Activated CD4-positive, alpha-beta T cell treated with anti-CD3 and anti-CD28 coated beads, Interleukin-2, amount 10 ng/mL, durations not matched to agents 7 days and 5 days (primary cell): ENCODE results near the gene NTNG2. TPM values are rescaled to one million over a fixed set of nuclear protein-coding genes. Genes with fewer than 3 reads are reported as not detected.

Experiments used
- CTCF ChIA-PET: fragments of 350-600 bp; sonication (Branson Sonifier 250); formaldehyde crosslinking; loops from one replicate; lab custom pipeline; 2021; ENCODE audit warnings: antibody characterized with exemption; lab: Charles Lee
- POLR2A ChIA-PET: fragments of 350-600 bp; sonication (Branson Sonifier 250); formaldehyde crosslinking; loops from one replicate; lab custom pipeline; 2021; ENCODE audit warnings: antibody characterized with exemption; lab: Charles Lee
- DNase-seq: peaks from one replicate; pipeline ENCODE4 v3.0.0-alpha.2; 2020
- H3K27ac Mint-ChIP-seq: one replicate; pipeline ENCODE4 v1.8.0; 2021; ENCODE audit warnings: mild to moderate bottlenecking, moderate library complexity, mixed read lengths
- H3K27me3 Mint-ChIP-seq: one replicate; pipeline ENCODE4 v1.8.0; 2021; ENCODE audit warnings: mixed read lengths
- H3K36me3 Mint-ChIP-seq: one replicate; pipeline ENCODE4 v1.8.0; 2021; ENCODE audit warnings: low read depth, mixed read lengths
- H3K4me1 Mint-ChIP-seq: one replicate; pipeline ENCODE4 v1.8.0; 2021; ENCODE audit warnings: mixed read lengths
- H3K4me3 Mint-ChIP-seq: one replicate; pipeline ENCODE4 v1.8.0; 2021; ENCODE audit warnings: mild to moderate bottlenecking, moderate library complexity, mixed read lengths
- H3K9me3 Mint-ChIP-seq: one replicate; pipeline ENCODE4 v1.8.0; 2021; ENCODE audit warnings: mixed read lengths
- total RNA-seq, 2 experiments: library from RNA; stranded (reverse); gene quantifications; one replicate each; pipeline ENCODE4 v1.2.3, GENCODE V29; 2021

NTNG2 gene
- total RNA-seq, 2 experiments from 2014 or later: 5.4 to 6.6 TPM

DNA sequence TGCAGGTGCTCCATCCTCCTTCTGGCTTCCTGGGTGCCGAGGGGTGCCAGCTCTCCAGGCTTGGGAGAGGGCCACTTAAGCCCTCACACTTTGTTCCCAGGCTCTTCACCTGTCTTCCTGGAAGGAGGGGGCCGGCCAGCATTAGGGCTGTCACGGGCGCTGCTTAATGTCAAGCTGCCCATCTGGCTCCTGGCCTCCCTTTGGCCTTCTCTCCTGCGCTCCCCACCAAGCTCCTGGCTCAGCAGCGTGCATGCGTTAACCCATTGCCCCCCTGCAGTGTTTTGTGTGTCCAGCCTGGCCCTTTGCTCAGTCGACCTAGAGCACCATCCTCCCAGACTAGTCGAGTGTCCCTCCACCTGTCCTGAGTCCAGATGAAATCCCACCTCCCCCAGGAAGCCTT lies 21.3 kb downstream of the NTNG2 start:
- Mint-ChIP-seq H3K36me3 (no peaks in the 10 kb centered on the region), H3K9me3 (no peaks in the 10 kb centered on the region), H3K27me3 (peaks cover 12% of the 10 kb centered on the region), H3K27ac (no peak overlapping the region), H3K4me1 (no peaks in the 10 kb centered on the region), H3K4me3 (no peak overlapping the region)
- POLR2A ChIA-PET: no interaction called here
- CTCF ChIA-PET: interaction anchor here (0.6 kb wide), 1 partner anchor 525 kb away, joined by 3 read pairs; no protein-coding TSS in a partner anchor
- no peak for DNase-seq

- Mint-ChIP-seq H3K27me3 (peaks cover 12% of the 10 kb centered on the region), H3K36me3 (no peaks in the 10 kb centered on the region), H3K4me1 (no peaks in the 10 kb centered on the region), H3K4me3 (no peak overlapping the region), H3K9me3 (no peaks in the 10 kb centered on the region), H3K27ac (no peak overlapping the region)
- ChIA-PET POLR2A (no interaction called here), CTCF (interaction anchor here (0.6 kb wide), 1 partner anchor 1068 kb away, joined by 3 read pairs; no protein-coding TSS in a partner anchor)
- no peak for DNase-seq
Observed at GRCh38 chr9:132183715-132184114, 21.9 kb downstream of the NTNG2 start.

DNA sequence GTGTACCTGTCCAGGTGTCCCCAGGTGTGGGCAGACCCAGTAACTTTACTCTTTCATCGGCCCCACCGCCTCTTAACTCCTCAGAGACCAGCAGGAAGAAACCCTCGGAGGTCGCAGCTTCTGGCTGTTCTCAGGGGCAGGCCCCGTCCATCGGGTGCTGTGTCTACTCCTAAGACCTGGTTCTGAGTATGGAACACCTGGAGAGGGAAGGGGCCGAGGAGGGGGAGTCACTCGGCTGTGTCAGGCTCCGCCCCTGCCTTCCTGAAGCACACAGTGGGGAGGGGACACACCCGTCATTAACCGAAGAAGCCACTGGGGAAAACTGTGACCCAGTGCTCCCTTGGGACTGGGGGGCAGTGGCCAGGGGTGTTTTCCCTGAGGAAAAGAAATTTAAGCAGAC lies 22.3 kb downstream of the NTNG2 start:
- Mint-ChIP-seq H3K27ac (no peak overlapping the region), H3K4me1 (no peaks in the 10 kb centered on the region), H3K9me3 (no peaks in the 10 kb centered on the region), H3K36me3 (no peaks in the 10 kb centered on the region), H3K4me3 (no peak overlapping the region), H3K27me3 (peaks cover 12% of the 10 kb centered on the region)
- ChIA-PET POLR2A (no interaction called here), CTCF (interaction anchor here (0.6 kb wide), 1 partner anchor 1069 kb away, joined by 3 read pairs; no protein-coding TSS in a partner anchor)
- DNase-seq: no peak

DNA sequence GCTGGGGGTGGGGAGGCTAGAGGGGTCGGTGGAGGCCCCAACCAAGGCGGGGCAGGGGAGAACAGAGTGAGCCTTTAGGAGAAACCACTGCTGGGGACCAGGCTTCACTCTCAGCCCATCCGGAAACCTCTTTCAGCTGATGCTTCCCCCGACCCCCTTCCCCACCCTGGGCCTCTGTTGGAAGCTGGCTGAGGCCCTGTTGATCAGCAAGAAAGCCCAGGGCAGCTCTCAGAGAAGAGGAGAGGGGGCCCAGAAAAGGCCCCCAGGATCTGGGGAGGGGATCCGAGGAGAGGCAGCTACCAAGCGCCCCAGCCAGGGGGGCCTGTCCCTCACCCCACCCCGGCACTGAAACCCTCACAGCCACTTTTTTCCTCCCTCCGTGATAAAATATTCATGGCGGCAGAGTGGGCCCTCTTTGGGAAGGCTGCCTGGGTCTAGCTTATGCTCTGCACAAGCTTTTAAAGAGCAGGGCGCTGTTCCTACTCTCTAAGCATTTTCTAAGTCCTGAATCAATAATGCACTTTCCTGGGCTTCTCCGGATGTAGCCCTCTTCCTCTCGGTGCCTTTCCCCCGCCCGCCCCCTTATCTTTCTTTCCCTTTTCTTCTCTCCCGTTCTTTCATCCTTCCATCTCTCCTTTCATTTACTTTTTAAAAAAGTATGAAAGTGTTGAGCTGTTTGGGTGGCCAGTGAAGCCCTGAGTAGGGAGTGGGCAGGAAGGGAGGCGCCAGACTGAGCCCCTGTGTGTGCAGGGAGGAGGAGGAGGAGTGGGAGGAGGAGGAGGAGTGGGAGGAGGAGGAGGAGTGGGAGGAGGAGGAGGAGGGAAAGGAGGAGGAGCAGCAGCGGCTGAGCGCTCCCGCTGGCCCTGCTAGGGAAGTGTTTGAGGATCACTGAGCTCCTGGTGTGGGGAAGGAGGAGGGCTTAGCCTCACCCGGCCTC lies 23.5 kb downstream of the NTNG2 start:
- Mint-ChIP-seq H3K4me1 (no peaks in the 10 kb centered on the region), H3K36me3 (no peaks in the 10 kb centered on the region), H3K27ac (no peak overlapping the region), H3K4me3 (no peak overlapping the region), H3K27me3 (peaks cover 12% of the 10 kb centered on the region), H3K9me3 (no peaks in the 10 kb centered on the region)
- no peak for DNase-seq
- CTCF ChIA-PET: interaction anchor here (0.6 to 1.1 kb wide), 3 partner anchors 16 to 1273 kb away, joined by 3 to 4 read pairs (median 4); no protein-coding TSS in a partner anchor
- POLR2A ChIA-PET: no interaction called here

GRCh38 chr9:132187121-132187620 lies 25.3 kb downstream of the NTNG2 start:
- CTCF ChIA-PET: no interaction called here
- no peak for DNase-seq

GRCh38 chr9:132190966-132191365 lies 29.1 kb downstream of the NTNG2 start:
- CTCF ChIA-PET: interaction anchor here (0.6 kb wide), 1 partner anchor 1804 kb away, joined by 3 read pairs; no protein-coding TSS in a partner anchor
- POLR2A ChIA-PET: no interaction called here
- Mint-ChIP-seq H3K4me1 (no peaks in the 10 kb centered on the region), H3K9me3 (no peaks in the 10 kb centered on the region), H3K4me3 (no peak overlapping the region), H3K36me3 (no peaks in the 10 kb centered on the region), H3K27ac (no peak overlapping the region), H3K27me3 (peaks cover 2% of the 10 kb centered on the region)
- DNase-seq: no peak

More at GRCh38 chr9:132187121-132187620, 25.3 kb downstream of the NTNG2 start:
- Mint-ChIP-seq H3K27ac (no peak overlapping the region), H3K4me1 (no peaks in the 10 kb centered on the region), H3K27me3 (peaks cover 11% of the 10 kb centered on the region), H3K36me3 (no peaks in the 10 kb centered on the region), H3K4me3 (no peak overlapping the region), H3K9me3 (no peaks in the 10 kb centered on the region)
- POLR2A ChIA-PET: no interaction called here

DNA sequence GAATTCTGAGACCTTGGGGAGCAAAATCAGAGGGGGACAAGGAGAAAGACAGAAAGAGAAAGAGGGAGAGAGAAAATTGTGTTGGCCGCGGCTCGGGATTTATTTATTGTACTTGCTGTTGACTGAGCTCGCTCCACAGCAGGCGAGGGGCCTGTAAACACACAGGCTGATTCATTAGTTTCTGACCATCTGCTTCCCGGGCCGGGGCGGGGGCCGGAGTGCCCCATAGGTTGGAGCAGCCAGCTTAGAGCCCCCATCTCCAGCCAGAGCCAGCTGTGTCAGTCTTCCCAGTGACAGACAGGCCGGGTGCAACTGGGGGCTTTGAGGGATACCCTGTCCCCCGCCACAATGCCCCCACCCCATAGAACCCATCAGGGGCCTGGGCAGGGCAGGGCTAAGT lies 30.9 kb downstream of the NTNG2 start:
- no peak overlapping the region for H3K27ac Mint-ChIP-seq
- H3K27me3 Mint-ChIP-seq: no peaks in the 10 kb centered on the region
- no peaks in the 10 kb centered on the region for H3K9me3 Mint-ChIP-seq
- no peaks in the 10 kb centered on the region for H3K4me1 Mint-ChIP-seq
- CTCF ChIA-PET: no interaction called here
- H3K36me3 Mint-ChIP-seq: no peaks in the 10 kb centered on the region
- no peak for DNase-seq
- no peak overlapping the region for H3K4me3 Mint-ChIP-seq
- POLR2A ChIA-PET: no interaction called here

- DNase-seq: no peak
- no peak overlapping the region for H3K27ac Mint-ChIP-seq
- no peaks in the 10 kb centered on the region for H3K27me3 Mint-ChIP-seq
- ChIA-PET POLR2A (no interaction called here), CTCF (no interaction called here)
- H3K9me3 Mint-ChIP-seq: no peaks in the 10 kb centered on the region
- no peaks in the 10 kb centered on the region for H3K4me1 Mint-ChIP-seq
- H3K36me3 Mint-ChIP-seq: no peaks in the 10 kb centered on the region
- H3K4me3 Mint-ChIP-seq: no peak overlapping the region
Observed at GRCh38 chr9:132193227-132194124, 31.6 kb downstream of the NTNG2 start.

DNA sequence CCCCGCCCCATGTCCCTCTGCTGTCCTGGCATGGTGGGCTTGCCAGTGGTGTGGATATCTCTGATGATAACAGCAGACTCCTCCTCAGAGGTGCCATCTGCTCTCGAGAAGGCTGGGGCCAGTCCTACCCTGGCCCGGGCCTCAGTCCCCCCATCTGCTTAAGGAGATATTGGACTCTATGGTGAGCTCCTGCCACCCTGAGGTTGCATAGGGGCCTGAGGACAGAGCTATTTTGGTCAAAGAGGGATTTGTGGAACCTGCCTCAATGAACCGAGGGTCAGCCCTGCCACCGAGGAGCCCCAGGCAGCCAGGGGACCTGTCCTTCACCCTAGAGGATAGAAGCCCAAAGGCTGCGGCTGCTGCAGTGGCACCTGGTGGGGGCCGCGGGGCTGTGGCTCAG lies 32.6 kb downstream of the NTNG2 start:
- Mint-ChIP-seq H3K27me3 (no peaks in the 10 kb centered on the region), H3K36me3 (no peaks in the 10 kb centered on the region), H3K27ac (no peak overlapping the region), H3K9me3 (no peaks in the 10 kb centered on the region), H3K4me1 (no peaks in the 10 kb centered on the region), H3K4me3 (no peak overlapping the region)
- ChIA-PET CTCF (no interaction called here), POLR2A (no interaction called here)
- DNase-seq: no peak

DNA sequence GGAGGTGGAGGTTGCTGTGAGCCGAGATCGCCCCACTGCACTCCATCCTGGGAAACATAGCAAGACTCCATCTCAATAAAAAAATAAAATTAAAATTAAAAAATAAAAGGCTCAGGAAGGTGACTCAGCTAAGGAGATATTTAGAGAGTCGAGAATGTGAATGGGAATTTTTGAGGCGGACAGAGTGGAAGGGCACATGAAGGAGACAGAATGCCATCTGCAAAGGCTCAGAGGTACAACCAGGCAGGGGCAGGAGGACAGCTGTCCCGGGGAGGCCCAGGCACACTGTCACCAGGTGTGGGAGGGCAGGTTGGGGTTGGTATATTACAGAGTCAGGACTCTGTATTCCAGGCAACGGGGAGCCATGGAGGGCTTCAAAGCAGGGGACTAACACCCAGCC lies 35.5 kb downstream of the NTNG2 start:
- Mint-ChIP-seq H3K9me3 (no peaks in the 10 kb centered on the region), H3K27ac (no peak overlapping the region), H3K27me3 (peaks cover 2% of the 10 kb centered on the region), H3K4me1 (no peaks in the 10 kb centered on the region), H3K4me3 (no peak overlapping the region), H3K36me3 (no peaks in the 10 kb centered on the region)
- no peak for DNase-seq
- ChIA-PET POLR2A (no interaction called here), CTCF (no interaction called here)

GRCh38 chr9:132197856-132198550 lies 36.1 kb downstream of the NTNG2 start:
- POLR2A ChIA-PET: no interaction called here
- H3K4me1 Mint-ChIP-seq: no peaks in the 10 kb centered on the region
- H3K9me3 Mint-ChIP-seq: no peaks in the 10 kb centered on the region
- no peak overlapping the region for H3K27ac Mint-ChIP-seq
- DNase-seq: no peak
- no peak overlapping the region for H3K4me3 Mint-ChIP-seq
- no peaks in the 10 kb centered on the region for H3K36me3 Mint-ChIP-seq
- CTCF ChIA-PET: no interaction called here
- H3K27me3 Mint-ChIP-seq: peaks cover 4% of the 10 kb centered on the region

GRCh38 chr9:132199056-132199455 lies 37.2 kb downstream of the NTNG2 start:
- H3K36me3 Mint-ChIP-seq: no peaks in the 10 kb centered on the region
- peaks cover 4% of the 10 kb centered on the region for H3K27me3 Mint-ChIP-seq
- ChIA-PET POLR2A (no interaction called here), CTCF (no interaction called here)
- no peaks in the 10 kb centered on the region for H3K9me3 Mint-ChIP-seq
- DNase-seq: no peak
- no peaks in the 10 kb centered on the region for H3K4me1 Mint-ChIP-seq
- H3K27ac Mint-ChIP-seq: no peak overlapping the region
- H3K4me3 Mint-ChIP-seq: no peak overlapping the region
